Erythroblast (primary cell): ENCODE measurements around the gene TRPM4.
A peak's percentile ranks its signal among the peaks of the same experiment; 100 is the strongest.

ENCODE experiments used
- DNase-seq, 2 experiments: peaks; one replicate each; lab custom pipeline; 2025; lab: John Stamatoyannopoulos, UW
- GATA1 ChIP-seq: IDR thresholded peaks from 2 replicates; pipeline ENCODE4 v1.6.1; 2011; ENCODE audit warnings: low read depth, mild to moderate bottlenecking, control low read depth, low read length, moderate library complexity
- POLR2A ChIP-seq: IDR thresholded peaks from 2 replicates; pipeline ENCODE4 v1.6.1; 2011; ENCODE audit warnings: mild to moderate bottlenecking, low read length

TRPM4 gene

DNA sequence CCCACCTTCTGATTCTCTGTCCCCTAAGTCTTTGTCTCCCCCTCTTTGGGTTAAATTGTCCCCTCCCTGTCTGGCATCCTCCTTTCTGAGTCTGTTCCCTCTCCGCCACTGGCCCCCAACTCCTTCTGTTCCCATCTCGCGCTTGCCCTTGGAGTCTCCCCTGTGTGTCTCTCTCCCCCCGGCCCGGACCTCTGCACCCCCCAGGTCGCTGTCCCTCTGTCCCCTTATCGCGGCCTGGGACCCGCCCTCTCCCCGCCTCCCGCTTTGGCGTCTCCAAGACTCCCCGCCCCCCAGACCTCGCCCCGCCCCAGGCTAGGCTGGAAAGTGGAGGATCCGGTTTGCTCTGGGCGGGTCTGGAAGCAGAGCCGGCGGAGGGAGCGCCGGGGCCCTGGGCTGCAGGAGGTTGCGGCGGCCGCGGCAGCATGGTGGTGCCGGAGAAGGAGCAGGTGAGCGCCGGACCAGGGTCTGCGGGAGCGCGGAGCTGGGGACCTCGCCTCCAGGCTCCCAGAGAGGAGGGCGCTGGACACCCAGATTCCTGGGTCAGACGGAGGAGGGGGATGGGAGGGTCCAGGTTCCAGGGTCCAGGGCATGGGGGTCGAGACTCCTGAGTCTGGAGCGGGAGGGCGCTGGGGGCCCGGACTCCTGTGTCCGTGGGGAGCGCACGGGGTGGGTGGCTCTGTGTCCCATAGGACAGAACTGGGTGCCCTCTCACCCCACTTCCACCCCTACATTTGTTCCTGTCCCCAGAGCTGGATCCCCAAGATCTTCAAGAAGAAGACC, at the start of gene TRPM4:
Gene TRPM4, plus strand, starts transcription at position 348 of the 780 bp plus-strand sequence. Its CDS starts 75 bp downstream, at position 423.
- TF ChIP-seq POLR2A (no peak), GATA1 (no peak)
- DNase-seq, result peak; percentile 80 to 86

DNA sequence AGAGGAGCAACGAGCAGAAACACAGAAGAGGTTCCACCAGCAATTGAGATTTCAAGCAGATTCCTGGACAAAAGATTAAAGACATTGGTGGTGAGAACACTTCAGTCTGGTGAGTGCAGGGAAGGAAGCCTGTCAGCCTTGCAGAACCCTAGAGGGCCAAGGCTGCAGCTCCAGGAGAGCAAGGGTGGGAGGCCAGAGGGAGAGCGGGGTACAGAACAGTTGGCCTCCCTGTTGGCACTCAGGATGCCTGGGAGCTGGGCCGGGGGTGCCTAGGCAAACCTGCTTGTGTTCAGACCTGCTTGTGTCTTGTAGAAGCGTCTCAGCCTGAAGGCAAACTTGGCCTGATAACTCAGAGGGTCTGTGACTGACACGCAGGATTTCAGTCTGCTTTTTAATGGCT, 48.5 kb upstream of the TRPM4 start:
- DNase-seq, result no peak
- TF ChIP-seq GATA1, result no peak
- no peak for TF ChIP-seq POLR2A

GRCh38 chr19:49109569-49110233, 47.9 kb upstream of the TRPM4 start:
- no peak for TF ChIP-seq GATA1
- no peak for TF ChIP-seq POLR2A

DNA sequence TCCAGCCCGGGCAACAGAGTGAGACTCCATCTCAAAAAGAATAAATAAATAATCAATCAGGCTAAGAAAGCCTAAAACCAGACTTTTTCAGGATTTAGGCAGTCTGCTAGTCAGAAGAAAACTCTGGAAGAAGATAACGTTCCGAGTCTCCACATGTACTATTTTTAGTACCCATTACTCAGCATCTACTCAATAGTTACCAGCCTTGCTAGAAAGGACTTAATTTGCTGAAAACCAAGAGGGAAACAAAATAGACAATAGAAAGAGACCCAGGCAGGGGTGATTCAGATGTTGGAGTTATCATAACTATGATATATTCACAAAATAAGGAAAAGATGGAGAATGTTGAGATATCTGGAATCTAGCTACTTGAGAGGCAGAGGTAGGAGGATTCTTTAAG, 47.0 kb upstream of the TRPM4 start:
- no peak for TF ChIP-seq GATA1
- TF ChIP-seq POLR2A, result no peak
- no peak for DNase-seq

More at GRCh38 chr19:49109569-49110233, 47.9 kb upstream of the TRPM4 start:
- DNase-seq, result no peak

GRCh38 chr19:49111218-49111998, 46.2 kb upstream of the TRPM4 start:
- no peak for DNase-seq
- TF ChIP-seq GATA1 (no peak), POLR2A (no peak)

- TF ChIP-seq POLR2A, result peak; percentile 32
- no peak for TF ChIP-seq GATA1
These were observed 43.6 kb upstream of the TRPM4 start, which contains the start of gene LIN7B for GRCh38 chr19:49113762-49114629. Gene LIN7B, plus strand, starts transcription at chr19:49114370. Its CDS starts 35 bp downstream, at chr19:49114405.

GRCh38 chr19:49114630-49115363, 42.8 kb upstream of the TRPM4 start:
- DNase-seq, result peak in 1 of 2 experiments; percentile 56
- TF ChIP-seq POLR2A (no peak), GATA1 (no peak)

More at GRCh38 chr19:49113762-49114629, 43.6 kb upstream of the TRPM4 start, which contains the start of gene LIN7B:
- DNase-seq, result peak; percentile 82 to 91

- TF ChIP-seq GATA1 (no peak), POLR2A (no peak)
- DNase-seq, result no peak
These were observed 41.0 kb upstream of the TRPM4 start for GRCh38 chr19:49116544-49116943.

DNA sequence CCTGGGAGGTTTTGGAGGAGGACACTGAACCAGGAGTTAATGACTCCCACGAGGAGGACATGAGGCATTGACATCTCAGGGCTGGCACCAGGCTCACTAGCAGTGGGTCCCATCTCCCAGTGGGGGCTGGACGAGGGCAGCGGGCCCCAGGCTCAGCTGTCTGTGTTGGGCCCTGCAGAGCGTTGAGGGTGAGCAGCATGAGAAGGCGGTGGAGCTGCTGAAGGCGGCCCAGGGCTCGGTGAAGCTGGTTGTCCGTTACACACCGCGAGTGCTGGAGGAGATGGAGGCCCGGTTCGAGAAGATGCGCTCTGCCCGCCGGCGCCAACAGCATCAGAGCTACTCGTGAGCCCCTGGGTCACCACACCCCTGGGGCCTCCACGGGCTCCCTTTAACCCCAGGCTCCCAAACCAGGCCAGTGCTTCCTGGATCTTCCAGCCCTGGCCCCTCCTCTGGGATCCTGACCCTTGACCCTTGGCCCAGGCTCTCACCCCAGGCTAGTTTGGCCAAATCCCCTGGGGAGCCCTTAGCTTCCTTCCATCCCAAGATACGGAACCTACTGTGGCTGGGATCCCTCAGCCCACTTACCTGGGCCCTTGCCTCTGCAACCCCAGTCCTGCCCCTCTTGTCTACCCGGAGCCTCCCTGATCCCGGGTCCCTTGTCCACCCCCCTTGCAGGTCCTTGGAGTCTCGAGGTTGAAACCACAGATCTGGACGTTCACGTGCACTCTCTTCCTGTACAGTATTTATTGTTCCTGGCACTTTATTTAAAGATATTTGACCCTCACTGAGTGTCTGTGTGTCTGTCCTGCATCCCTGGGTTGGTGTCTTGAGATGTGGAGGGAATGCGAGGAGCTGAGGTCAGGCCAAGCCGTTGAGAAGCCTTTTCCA, 39.7 kb upstream of the TRPM4 start:
- DNase-seq, result no peak
- TF ChIP-seq POLR2A, result no peak
- no peak for TF ChIP-seq GATA1

- TF ChIP-seq POLR2A, result peak; percentile 76
- no peak for TF ChIP-seq GATA1
- DNase-seq, result peak; percentile 96 to 99
These were observed 38.8 kb upstream of the TRPM4 start, which contains the start of gene C19orf73 for GRCh38 chr19:49118565-49119410. Gene C19orf73, minus strand, starts transcription at chr19:49119143. Its CDS starts 121 bp downstream, at chr19:49119022.
